NCI-H2029 (cell line): ENCODE results near the gene TRAF7.
A peak's percentile ranks its signal among the peaks of the same experiment; 100 is the strongest.
"Not testable (repeated sequence)": the region's sequence is repeated elsewhere in the genome, so short reads cannot be mapped to it uniquely, and the experiment has no call there.

ENCODE experiments used
- DNase-seq: peaks from one replicate; lab custom pipeline; 2025; lab: John Stamatoyannopoulos, UW

TRAF7 gene

DNA sequence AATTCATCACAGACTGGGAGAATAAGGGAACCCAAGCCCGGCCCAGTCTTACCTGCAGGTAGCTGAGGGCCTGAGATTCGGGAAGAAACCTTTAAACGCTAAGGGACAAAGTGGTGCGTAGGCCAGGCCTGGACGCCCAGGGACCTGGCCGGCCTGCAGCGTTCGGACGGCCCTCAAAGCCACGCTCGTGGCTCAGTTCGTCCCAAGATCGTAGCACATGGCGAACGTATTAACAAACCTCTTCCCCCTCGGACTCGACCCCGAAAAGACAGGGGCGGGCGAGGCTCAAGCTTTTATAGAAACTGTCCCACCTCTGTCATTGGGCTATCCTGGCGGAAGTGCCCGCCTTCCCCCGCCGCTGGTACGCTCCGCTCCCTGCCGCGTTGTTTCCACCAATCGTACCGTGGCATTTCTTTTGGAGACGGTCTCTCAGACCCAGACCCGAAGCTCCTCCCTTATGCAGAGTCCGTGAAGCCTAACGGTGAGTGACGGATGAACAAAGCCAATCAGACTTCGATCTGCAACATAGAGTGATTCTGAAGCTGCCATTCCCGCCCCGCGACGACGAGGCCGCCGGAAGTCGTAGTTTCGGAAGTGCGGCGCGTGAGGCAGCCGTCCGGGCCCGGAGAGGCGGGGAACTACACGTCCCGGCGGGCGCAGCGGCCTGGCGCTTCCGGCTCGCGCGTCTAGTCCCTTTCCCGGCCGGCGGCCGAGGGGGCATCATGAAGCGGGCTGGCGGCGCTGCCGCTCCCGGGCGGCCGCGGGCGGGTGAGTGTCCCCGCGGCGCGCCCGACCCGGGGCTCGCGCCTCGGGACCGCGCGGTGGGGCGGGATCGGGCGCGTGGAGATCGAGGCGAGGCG is at the start of gene TRAF7:
TRAF7 (plus strand) TSS at position 692 of the 860 bp plus-strand sequence. CDS start 8,139 bp downstream, outside the sequence.
- DNase-seq, result peak; percentile 99

DNA sequence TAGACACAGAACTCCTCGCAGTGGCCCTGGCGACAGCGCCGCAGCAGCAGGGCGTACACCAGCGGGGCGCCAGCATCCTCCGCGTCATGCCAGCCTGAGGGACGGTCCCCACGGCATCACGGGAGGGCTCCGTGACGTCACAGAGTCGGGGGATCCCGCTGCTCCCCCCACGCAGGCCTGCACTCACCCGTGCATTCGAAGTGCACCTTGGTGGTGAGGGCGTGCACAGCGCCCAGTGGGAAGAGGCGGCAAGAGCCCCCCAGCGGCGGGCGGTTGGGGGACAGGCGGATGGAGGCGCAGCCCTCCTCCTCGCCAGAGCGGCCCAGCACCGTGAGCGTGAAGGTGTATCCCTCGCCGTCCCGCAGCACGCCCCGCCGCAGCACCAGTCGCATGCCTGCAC is 49.4 kb upstream of the TRAF7 start:
- not testable (repeated sequence) for DNase-seq

GRCh38 chr16:2107121-2107790 is 48.3 kb upstream of the TRAF7 start:
- DNase-seq, result not testable (repeated sequence)

DNA sequence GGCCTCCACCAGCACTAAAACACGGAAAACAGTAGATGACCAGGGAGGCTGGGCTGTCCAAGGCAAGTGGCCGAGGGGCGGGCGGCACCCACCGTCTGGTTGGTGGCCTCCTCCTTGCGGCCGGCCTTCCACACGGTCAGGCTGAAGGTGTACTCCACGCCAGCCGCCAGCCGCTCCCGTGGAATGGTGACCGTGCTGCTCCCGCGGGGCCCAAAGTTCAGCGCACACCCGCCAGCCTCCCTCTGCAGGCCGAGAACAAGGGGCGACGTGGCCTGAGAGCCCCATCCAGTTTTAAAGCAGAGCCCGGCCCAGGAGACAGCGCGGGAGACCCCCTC is 47.8 kb upstream of the TRAF7 start:
- not testable (repeated sequence) for DNase-seq

GRCh38 chr16:2108446-2109270 is 46.9 kb upstream of the TRAF7 start:
- DNase-seq, result not testable (repeated sequence)

GRCh38 chr16:2109271-2109580 is 46.4 kb upstream of the TRAF7 start:
- DNase-seq, result not testable (repeated sequence)

DNA sequence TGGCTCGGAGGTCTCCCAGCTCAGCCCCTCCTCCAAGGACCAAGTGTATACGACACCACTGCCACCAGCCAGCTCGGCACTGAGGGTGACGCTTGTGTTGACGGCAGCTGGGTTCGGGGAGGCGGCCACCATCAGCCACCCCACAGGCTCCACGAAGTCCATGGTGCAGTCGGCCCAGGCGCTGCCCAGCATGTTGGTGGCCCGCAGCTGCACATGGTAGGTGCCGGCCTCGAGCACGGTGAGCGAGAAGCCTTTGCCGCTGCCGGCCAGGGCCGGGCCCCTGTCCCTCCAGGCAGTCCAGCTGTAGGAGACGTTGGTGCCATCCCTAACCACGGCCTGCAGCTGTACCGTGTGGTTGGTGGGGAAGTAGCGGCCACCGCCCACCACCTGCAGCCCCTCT is 45.7 kb upstream of the TRAF7 start:
- not testable (repeated sequence) for DNase-seq

GRCh38 chr16:2110332-2111008 is 45.1 kb upstream of the TRAF7 start:
- DNase-seq, result not testable (repeated sequence)

DNA sequence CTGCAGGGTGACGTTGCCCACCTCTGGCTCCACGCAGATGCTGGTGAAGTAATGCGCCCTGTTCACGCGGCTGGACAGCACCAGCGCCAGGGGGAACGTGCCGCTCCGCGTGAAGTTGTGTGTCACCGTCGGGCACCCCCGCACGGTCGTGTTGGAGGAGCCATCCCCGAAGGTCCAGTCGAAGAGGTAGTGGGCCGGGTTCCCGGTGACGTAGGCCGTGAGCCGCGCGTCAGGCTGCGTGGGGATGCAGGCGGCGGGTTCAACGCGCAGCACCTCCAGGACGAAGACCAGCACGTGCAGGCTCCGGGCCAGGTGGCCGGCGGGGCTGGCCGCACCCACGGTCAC is 44.6 kb upstream of the TRAF7 start:
- DNase-seq, result not testable (repeated sequence)

- not testable (repeated sequence) for DNase-seq
These were observed 43.9 kb upstream of the TRAF7 start for GRCh38 chr16:2111412-2112335.

GRCh38 chr16:2112539-2113106 is 43.0 kb upstream of the TRAF7 start:
- not testable (repeated sequence) for DNase-seq

DNA sequence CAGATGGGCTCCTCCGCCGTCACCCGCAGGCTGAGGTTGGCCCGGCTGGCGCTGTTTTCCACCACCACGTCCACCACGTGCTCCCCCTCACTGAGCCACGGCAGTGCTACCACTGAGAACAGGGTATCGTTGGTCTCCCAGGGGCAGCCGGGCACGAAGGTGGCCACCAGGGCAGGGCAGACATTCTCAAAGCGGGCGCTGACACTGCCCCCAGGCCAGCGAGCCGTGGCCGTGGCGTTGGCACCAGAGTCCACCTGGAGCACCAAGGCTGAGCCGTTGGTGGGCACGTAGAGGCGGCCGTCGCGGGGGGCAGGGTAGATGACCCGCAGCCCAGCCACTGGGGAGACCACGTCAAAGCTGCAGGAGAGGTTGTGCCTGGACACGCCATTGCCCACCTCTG is 41.4 kb upstream of the TRAF7 start:
- not testable (repeated sequence) for DNase-seq

DNA sequence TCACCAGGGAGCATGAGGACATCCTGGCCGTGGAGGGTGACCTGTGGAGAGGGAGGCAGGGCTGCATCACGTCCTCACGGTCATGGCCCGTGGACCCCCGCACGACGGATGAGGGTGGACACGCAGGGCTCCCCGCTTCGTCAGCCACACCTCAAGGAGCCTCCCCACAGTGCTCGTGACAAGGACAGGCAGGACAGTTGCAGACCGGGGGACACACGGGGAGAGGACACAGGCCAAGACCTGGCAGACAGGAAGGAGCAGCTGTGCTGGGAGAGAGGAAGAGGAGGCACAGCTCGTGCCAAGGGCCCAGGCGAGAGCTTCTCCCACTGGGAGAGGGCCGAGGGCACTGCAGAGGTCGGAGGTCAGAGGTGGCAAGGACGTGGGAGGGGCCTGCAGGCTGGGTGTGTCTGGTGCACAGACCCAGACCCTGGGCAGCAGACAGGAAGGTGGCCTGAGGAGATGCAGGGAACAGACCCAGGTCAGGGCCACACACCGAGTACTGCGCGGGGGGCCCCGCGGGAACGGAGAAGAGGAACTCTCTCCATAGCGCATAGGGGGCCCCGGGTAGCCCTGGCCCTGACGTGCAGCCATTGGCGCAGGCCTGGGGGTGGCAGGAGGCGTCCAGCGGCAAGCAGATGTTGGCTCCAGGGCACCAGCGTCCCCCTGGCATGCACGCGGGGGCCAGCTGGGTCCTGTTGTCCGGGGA is 40.5 kb upstream of the TRAF7 start:
- not testable (repeated sequence) for DNase-seq

- DNase-seq, result no peak
These were observed 40.0 kb upstream of the TRAF7 start for GRCh38 chr16:2115591-2115973.

DNA sequence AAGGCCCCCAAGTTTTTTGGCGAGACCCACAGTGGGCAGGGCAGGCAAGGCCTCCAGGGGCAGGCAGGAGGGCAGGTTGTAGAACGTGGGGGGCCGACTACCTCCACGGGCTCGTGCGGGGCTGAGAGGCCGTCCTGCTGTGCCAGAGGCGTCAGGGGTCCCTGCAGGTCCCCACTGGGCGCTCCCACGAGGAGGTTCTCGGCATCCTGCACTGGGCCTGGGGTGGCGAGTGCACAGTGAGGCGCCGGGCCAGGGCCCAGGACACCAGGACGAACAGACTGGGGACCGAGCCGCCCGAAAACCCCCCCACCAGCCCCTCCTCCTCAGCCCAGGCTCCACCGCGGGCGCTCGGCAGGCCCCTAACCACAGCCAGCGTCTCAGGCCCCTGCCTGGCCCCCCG is 39.2 kb upstream of the TRAF7 start:
- not testable (repeated sequence) for DNase-seq

DNA sequence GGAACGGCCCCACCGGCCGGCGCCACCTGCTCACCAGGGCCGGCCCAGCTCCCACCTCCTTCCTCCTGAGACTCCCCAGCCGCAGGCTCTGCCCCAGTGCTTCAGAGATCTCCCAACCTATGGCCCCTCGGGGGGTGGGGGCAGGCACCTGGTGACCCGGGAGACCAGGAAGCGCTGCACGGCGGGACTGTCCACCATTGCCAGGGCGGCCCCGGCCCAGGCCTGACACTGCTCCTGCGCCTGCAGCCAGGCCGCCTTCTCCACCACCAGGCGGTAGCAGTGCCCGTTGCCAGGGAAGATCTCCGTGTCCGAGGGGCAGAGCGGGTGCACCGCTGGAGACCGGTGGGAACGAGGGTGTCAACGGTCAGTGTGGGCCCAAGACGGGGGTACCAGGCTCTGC is 38.2 kb upstream of the TRAF7 start:
- not testable (repeated sequence) for DNase-seq

DNA sequence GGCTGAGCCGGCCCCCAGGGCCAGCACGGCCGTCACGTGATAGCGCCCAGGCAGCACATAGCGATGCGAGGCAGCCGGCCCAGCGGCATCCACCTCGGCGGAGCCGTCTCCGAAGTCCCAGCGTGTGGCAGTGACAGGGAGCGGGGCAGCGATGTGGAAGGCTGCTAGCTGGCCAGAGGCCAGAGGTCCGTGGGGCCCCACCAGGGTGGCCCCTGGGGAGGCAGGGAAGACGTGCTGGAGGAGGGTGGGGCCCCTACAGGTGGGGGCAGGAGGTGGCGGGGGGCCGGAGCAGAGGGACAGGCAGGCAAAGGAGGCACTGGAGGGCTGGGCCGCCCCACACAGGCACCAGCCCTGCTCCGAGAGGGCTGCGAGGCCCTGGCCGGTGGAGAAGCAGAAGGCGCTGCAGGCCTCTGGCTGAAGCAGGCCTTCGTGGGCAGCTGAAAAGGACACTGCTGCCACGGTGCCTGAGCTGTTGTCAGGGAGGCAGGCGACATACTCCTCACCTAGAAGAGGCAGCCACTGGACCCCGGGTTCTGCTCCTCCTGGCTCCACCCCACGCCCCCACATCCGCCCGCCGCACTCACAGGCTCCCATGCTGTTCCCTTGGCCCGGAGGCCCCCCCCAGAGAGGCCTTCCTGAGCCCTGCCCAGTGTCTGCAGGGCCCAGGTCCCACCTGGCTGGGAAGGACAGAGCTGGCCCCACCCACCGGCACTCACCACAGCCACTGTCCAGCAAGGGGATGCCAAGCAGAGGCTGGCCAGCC is 37.4 kb upstream of the TRAF7 start:
- DNase-seq, result not testable (repeated sequence)

DNA sequence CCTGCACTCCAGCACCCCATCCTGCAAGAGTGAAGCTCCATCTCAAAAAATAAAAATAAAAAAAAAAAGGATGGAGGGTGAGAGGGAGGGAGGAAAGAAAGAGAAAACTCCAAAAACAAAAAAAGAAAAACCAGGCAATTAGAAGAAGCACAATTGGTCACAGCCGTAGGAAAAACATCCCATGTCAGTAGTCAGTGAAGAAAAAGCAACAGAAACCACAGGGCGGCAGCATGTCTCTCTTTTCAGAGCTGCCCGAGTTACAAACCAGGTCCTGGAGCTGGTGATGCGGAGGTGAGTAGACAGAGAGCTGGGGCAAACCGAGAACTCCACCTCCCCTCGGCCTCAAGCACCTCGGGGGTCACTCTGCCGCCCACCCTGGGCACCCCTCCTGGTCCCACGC is 34.3 kb upstream of the TRAF7 start:
- DNase-seq, result not testable (repeated sequence)

GRCh38 chr16:2121853-2122252 is 33.7 kb upstream of the TRAF7 start:
- DNase-seq, result no peak
